ENCODE measurements around the gene GKAP1.

Gene GKAP1

GRCh38 chr9:83794051-83794450 is 23.5 kb downstream of the GKAP1 start:
- no peak overlapping the region for H3K27ac ChIP-seq
- TF ChIP-seq, protein P1, sequence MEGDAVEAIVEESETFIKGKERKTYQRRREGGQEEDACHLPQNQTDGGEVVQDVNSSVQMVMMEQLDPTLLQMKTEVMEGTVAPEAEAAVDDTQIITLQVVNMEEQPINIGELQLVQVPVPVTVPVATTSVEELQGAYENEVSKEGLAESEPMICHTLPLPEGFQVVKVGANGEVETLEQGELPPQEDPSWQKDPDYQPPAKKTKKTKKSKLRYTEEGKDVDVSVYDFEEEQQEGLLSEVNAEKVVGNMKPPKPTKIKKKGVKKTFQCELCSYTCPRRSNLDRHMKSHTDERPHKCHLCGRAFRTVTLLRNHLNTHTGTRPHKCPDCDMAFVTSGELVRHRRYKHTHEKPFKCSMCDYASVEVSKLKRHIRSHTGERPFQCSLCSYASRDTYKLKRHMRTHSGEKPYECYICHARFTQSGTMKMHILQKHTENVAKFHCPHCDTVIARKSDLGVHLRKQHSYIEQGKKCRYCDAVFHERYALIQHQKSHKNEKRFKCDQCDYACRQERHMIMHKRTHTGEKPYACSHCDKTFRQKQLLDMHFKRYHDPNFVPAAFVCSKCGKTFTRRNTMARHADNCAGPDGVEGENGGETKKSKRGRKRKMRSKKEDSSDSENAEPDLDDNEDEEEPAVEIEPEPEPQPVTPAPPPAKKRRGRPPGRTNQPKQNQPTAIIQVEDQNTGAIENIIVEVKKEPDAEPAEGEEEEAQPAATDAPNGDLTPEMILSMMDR (conservative IDR thresholded peaks at IDR 0.05): no peak
- TF ChIP-seq ZFX (IDR thresholded peaks at IDR 0.05): no peak

DNA sequence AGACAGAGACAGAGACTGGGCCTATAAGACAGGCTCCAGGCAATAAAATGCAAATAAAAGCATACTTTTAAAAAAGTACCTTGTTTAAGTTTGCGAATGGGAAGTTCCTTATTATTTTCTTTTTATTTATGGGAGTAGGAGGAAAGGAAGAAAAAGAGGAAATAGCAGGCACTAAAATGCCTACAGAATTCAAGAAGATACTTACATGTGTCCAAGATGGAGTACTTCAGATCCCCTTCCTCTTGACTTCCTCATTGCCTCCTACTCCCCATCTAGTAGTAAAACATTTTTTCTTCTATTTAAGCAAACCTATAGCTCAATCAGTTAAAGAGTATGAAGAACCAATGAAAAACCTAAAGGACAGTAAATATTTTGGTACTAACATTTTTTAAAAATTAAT is 24.8 kb downstream of the GKAP1 start:
- no peak overlapping the region for H3K27ac ChIP-seq
- TF ChIP-seq ZFX (IDR thresholded peaks at IDR 0.05): no peak
- TF ChIP-seq, protein P1 (conservative IDR thresholded peaks at IDR 0.05): no peak

- TF ChIP-seq ZFX (IDR thresholded peaks at IDR 0.05): no peak
- TF ChIP-seq, protein P1 (conservative IDR thresholded peaks at IDR 0.05): no peak
- no peak overlapping the region for H3K27ac ChIP-seq
Measured at GRCh38 chr9:83778164-83778563, 39.4 kb downstream of the GKAP1 start.

DNA sequence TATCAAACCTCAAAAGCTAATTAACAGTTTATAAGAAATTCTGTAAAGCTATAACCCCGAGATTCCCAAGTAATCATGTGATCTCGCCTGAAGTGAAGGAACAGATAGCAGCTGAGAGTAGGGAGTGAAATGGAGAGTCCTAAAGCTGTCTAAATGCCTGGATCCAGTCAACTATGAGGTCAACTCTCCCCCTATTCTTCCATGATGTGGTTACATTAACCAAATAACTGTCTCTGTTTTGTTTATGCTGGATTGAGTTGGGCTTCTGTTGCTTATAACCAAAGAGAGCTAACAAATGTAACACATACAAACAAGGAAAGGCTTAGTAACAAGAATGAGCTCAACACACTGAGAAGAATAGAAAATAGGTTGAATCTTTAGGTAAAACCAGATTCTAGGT is 41.6 kb downstream of the GKAP1 start:
- TF ChIP-seq, protein P1 (conservative IDR thresholded peaks at IDR 0.05): no peak
- no peak for TF ChIP-seq ZFX (IDR thresholded peaks at IDR 0.05)
- H3K27ac ChIP-seq: no peak overlapping the region

GRCh38 chr9:83772860-83773259 is 44.7 kb downstream of the GKAP1 start:
- TF ChIP-seq ZFX (IDR thresholded peaks at IDR 0.05): no peak
- TF ChIP-seq, protein P1 (conservative IDR thresholded peaks at IDR 0.05): no peak
- no peak overlapping the region for H3K27ac ChIP-seq

GRCh38 chr9:83765376-83765775 is 52.2 kb downstream of the GKAP1 start:
- TF ChIP-seq, protein P1 (conservative IDR thresholded peaks at IDR 0.05): no peak
- TF ChIP-seq ZFX (IDR thresholded peaks at IDR 0.05): no peak
- H3K27ac ChIP-seq: no peak overlapping the region

GRCh38 chr9:83754383-83754977 is 63.1 kb downstream of the GKAP1 start:
- no peak for TF ChIP-seq ZFX (IDR thresholded peaks at IDR 0.05)
- TF ChIP-seq, protein P1 (conservative IDR thresholded peaks at IDR 0.05): no peak

More at GRCh38 chr9:83754383-83754977, 63.1 kb downstream of the GKAP1 start:
- no peak overlapping the region for H3K27ac ChIP-seq

Measured in C4-2B (cell line).